ENCODE results near the gene BRF1.

The BRF1 gene

DNA sequence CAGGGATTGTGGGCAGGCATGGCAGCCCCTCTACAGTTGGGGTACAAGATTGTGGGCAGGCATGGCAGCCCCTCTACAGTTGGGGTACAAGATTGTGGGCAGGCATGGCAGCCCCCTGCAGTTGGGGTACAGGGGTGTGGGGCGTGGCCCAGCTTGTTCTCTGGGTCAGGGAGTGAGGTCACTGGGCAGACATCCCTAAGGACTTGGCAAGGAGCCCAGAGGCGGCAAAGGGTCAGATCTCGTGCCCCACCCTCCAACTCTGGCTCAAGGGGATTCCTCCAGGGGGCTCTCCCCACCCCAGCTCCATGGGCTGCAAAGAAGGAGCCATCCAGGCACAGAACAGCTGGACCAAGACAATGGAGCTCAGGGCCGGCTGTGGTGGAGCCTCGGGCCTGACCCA lies 93.9 kb downstream of the BRF1 start:
- TF ChIP-seq NFIC (IDR thresholded peaks at IDR 0.05) = 0 out of 2 replicates have a peak, but pooled peaks have one; percentile 33
- TF ChIP-seq REST (IDR thresholded peaks at IDR 0.05; ENCODE audit: low read depth) = no peak
- TF ChIP-seq CREB1 (IDR thresholded peaks at IDR 0.05; ENCODE audit: low read depth) = no peak

DNA sequence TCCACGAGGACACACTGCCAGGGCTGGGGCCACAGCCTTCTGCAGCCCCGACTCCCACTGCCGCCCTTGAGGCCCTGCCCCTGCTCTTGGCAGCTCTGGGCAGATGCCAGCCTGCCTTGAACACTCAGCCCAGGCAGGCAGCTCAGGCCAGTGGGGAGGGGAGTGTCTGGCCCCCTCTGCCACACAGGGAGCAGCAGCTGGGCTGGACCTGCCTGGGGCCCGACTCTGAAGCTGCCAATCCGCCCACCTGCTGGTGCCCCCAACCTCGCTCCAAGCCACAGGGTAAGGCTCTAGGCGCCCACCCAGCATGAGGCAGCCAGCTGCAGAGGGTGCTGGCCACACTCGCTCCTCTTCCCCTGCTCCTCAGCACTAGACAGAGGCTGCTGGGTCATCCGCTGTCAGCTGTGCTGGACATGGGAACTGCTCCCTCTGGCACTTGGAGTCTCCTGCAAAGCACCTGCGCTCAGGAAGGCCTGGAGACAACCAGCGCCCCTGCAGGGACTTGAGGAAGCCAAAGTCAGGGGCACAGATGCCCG lies 95.1 kb downstream of the BRF1 start:
- TF ChIP-seq REST (IDR thresholded peaks at IDR 0.05; ENCODE audit: low read depth) (no peak), CREB1 (IDR thresholded peaks at IDR 0.05; ENCODE audit: low read depth) (no peak), TAF1 (IDR thresholded peaks at IDR 0.05; ENCODE audit: low read depth) (no peak), RAD21 (IDR thresholded peaks at IDR 0.05; ENCODE audit: low read depth) (no peak)
- TF ChIP-seq, protein P1, sequence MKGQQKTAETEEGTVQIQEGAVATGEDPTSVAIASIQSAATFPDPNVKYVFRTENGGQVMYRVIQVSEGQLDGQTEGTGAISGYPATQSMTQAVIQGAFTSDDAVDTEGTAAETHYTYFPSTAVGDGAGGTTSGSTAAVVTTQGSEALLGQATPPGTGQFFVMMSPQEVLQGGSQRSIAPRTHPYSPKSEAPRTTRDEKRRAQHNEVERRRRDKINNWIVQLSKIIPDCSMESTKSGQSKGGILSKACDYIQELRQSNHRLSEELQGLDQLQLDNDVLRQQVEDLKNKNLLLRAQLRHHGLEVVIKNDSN (IDR thresholded peaks at IDR 0.05) = no peak
- TF ChIP-seq, protein P2, sequence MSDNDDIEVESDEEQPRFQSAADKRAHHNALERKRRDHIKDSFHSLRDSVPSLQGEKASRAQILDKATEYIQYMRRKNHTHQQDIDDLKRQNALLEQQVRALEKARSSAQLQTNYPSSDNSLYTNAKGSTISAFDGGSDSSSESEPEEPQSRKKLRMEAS (IDR thresholded peaks at IDR 0.05) = no peak

GRCh38 chr14:105204931-105205672 lies 95.7 kb downstream of the BRF1 start:
- no peak for TF ChIP-seq TAF1 (IDR thresholded peaks at IDR 0.05; ENCODE audit: low read depth)
- TF ChIP-seq ZBTB7A (IDR thresholded peaks at IDR 0.05; ENCODE audit: low read depth) = 0 out of 2 replicates have a peak, but pooled peaks have one; percentile 31

DNA sequence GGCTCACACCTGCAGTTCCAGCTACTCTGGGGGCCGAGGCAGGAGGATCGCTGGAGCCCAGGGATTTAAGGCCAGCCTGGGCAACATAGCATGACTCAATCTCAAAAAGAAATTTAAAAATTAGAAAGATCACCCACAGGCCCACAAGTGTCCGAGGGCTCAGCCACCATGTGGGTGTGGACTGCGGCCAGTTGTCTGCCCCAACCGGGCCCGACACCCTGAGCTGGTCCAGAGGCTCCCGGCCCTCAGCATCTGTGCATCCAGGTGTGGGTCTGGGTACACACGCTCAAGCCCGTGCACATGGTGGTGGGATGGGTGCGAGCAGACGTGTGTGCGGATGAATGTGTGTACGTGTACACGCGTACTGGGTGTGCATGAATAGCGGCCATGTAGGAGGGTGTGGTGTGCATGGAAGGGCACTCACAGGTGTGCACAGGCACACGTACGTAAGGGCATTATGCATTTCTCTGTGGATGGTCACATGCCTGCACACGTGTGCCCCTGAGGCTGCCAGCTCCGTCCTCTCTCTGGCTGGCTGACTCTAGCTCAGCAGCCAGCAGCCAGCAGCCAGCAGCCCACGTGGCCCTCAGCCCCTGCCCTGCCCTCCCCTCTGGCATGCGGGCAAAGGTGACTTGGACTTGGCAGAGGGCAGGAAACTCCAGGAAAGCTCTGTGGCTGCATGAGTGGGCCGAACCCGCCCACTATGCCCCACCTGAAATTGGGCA lies 96.4 kb downstream of the BRF1 start:
- TF ChIP-seq TEAD4 (IDR thresholded peaks at IDR 0.05) (peak; percentile 55; the same call in 1 of the 2 replicates), RAD21 (IDR thresholded peaks at IDR 0.05; ENCODE audit: low read depth) (no peak), REST (IDR thresholded peaks at IDR 0.05; ENCODE audit: low read depth) (no peak), NFIC (IDR thresholded peaks at IDR 0.05) (peak; percentile 55), YY1 (IDR thresholded peaks at IDR 0.05; ENCODE audit: low read depth) (no peak), ZBTB7A (IDR thresholded peaks at IDR 0.05; ENCODE audit: low read depth) (no peak), EGR1 (IDR thresholded peaks at IDR 0.05) (0 out of 2 replicates have a peak, but pooled peaks have one; percentile 20), TCF12 (IDR thresholded peaks at IDR 0.05; ENCODE audit: low read depth) (peak; percentile 56; the same call in 1 of the 2 replicates), CREB1 (IDR thresholded peaks at IDR 0.05; ENCODE audit: low read depth) (no peak), EP300 (IDR thresholded peaks at IDR 0.05; ENCODE audit: borderline replicate concordance) (no peak), FOXM1 (IDR thresholded peaks at IDR 0.05; ENCODE audit: borderline replicate concordance, low read depth) (no peak), TAF1 (IDR thresholded peaks at IDR 0.05; ENCODE audit: low read depth) (no peak)
- TF ChIP-seq, protein P2 (IDR thresholded peaks at IDR 0.05) = peak; percentile 89
- TF ChIP-seq, protein P1 (IDR thresholded peaks at IDR 0.05) = peak; percentile 92

All from Ishikawa (cell line).